ENCODE measurements around the gene TRPV5.

Gene TRPV5

GRCh38 chr7:142901426-142902259 is 31.9 kb downstream of the TRPV5 start:
- Histone ChIP-seq H3K4me1 (ENCODE audit: control insufficient read depth, insufficient read depth, low read length) (peaks cover 7% of the 10 kb centered on the region), H3K27me3 (ENCODE audit: control insufficient read depth, insufficient read depth, low read length) (no peaks in the 10 kb centered on the region), H3K4me3 (ENCODE audit: low read length) (no peak overlapping the region), H3K9ac (ENCODE audit: low read length) (no peak overlapping the region), H3K9me3 (ENCODE audit: control insufficient read depth, low read length) (peaks cover 4% of the 10 kb centered on the region), H3K36me3 (ENCODE audit: control insufficient read depth, insufficient read depth, low read length) (no peaks in the 10 kb centered on the region)

GRCh38 chr7:142899661-142900060 is 33.9 kb downstream of the TRPV5 start:
- Histone ChIP-seq H3K27me3 (ENCODE audit: control insufficient read depth, insufficient read depth, low read length) (peaks cover 3% of the 10 kb centered on the region), H3K4me3 (ENCODE audit: low read length) (no peak overlapping the region), H3K9me3 (ENCODE audit: control insufficient read depth, low read length) (peaks cover 3% of the 10 kb centered on the region), H3K9ac (ENCODE audit: low read length) (no peak overlapping the region), H3K4me1 (ENCODE audit: control insufficient read depth, insufficient read depth, low read length) (peaks cover 7% of the 10 kb centered on the region), H3K36me3 (ENCODE audit: control insufficient read depth, insufficient read depth, low read length) (no peaks in the 10 kb centered on the region)

- Histone ChIP-seq H3K4me1 (ENCODE audit: control insufficient read depth, insufficient read depth, low read length) (peaks cover 7% of the 10 kb centered on the region), H3K4me3 (ENCODE audit: low read length) (no peak overlapping the region), H3K27me3 (ENCODE audit: control insufficient read depth, insufficient read depth, low read length) (peaks cover 3% of the 10 kb centered on the region), H3K9ac (ENCODE audit: low read length) (no peak overlapping the region), H3K36me3 (ENCODE audit: control insufficient read depth, insufficient read depth, low read length) (no peaks in the 10 kb centered on the region), H3K9me3 (ENCODE audit: control insufficient read depth, low read length) (no peaks in the 10 kb centered on the region)
Measured at GRCh38 chr7:142898377-142899170, 35.0 kb downstream of the TRPV5 start.

- peaks cover 3% of the 10 kb centered on the region for H3K27me3 ChIP-seq (ENCODE audit: control insufficient read depth, insufficient read depth, low read length)
- H3K9me3 ChIP-seq (ENCODE audit: control insufficient read depth, low read length) = no peaks in the 10 kb centered on the region
- H3K9ac ChIP-seq (ENCODE audit: low read length) = no peak overlapping the region
- no peaks in the 10 kb centered on the region for H3K36me3 ChIP-seq (ENCODE audit: control insufficient read depth, insufficient read depth, low read length)
- H3K4me1 ChIP-seq (ENCODE audit: control insufficient read depth, insufficient read depth, low read length) = peaks cover 7% of the 10 kb centered on the region
- H3K4me3 ChIP-seq (ENCODE audit: low read length) = no peak overlapping the region
Measured at GRCh38 chr7:142897691-142898090, 35.9 kb downstream of the TRPV5 start.

- Histone ChIP-seq H3K4me1 (ENCODE audit: control insufficient read depth, insufficient read depth, low read length) (peaks cover 7% of the 10 kb centered on the region), H3K9ac (ENCODE audit: low read length) (no peak overlapping the region), H3K27me3 (ENCODE audit: control insufficient read depth, insufficient read depth, low read length) (peaks cover 3% of the 10 kb centered on the region), H3K4me3 (ENCODE audit: low read length) (no peak overlapping the region), H3K9me3 (ENCODE audit: control insufficient read depth, low read length) (no peaks in the 10 kb centered on the region), H3K36me3 (ENCODE audit: control insufficient read depth, insufficient read depth, low read length) (no peaks in the 10 kb centered on the region)
Measured at GRCh38 chr7:142896741-142897379, 36.7 kb downstream of the TRPV5 start.

GRCh38 chr7:142896151-142896550 is 37.4 kb downstream of the TRPV5 start:
- no peak overlapping the region for H3K4me3 ChIP-seq (ENCODE audit: low read length)
- peaks cover 7% of the 10 kb centered on the region for H3K4me1 ChIP-seq (ENCODE audit: control insufficient read depth, insufficient read depth, low read length)
- H3K27me3 ChIP-seq (ENCODE audit: control insufficient read depth, insufficient read depth, low read length) = peaks cover 3% of the 10 kb centered on the region
- H3K9ac ChIP-seq (ENCODE audit: low read length) = no peak overlapping the region
- no peaks in the 10 kb centered on the region for H3K9me3 ChIP-seq (ENCODE audit: control insufficient read depth, low read length)
- no peaks in the 10 kb centered on the region for H3K36me3 ChIP-seq (ENCODE audit: control insufficient read depth, insufficient read depth, low read length)

- Histone ChIP-seq H3K9ac (ENCODE audit: low read length) (no peak overlapping the region), H3K9me3 (ENCODE audit: control insufficient read depth, low read length) (no peaks in the 10 kb centered on the region), H3K36me3 (ENCODE audit: control insufficient read depth, insufficient read depth, low read length) (no peaks in the 10 kb centered on the region), H3K4me3 (ENCODE audit: low read length) (no peak overlapping the region), H3K4me1 (ENCODE audit: control insufficient read depth, insufficient read depth, low read length) (peaks cover 7% of the 10 kb centered on the region), H3K27me3 (ENCODE audit: control insufficient read depth, insufficient read depth, low read length) (peaks cover 3% of the 10 kb centered on the region)
Measured at GRCh38 chr7:142894985-142895593, 38.5 kb downstream of the TRPV5 start.

GRCh38 chr7:142894112-142894984 is 39.2 kb downstream of the TRPV5 start:
- Histone ChIP-seq H3K27me3 (ENCODE audit: control insufficient read depth, insufficient read depth, low read length) (peaks cover 3% of the 10 kb centered on the region), H3K4me3 (ENCODE audit: low read length) (no peak overlapping the region), H3K36me3 (ENCODE audit: control insufficient read depth, insufficient read depth, low read length) (no peaks in the 10 kb centered on the region), H3K4me1 (ENCODE audit: control insufficient read depth, insufficient read depth, low read length) (peaks cover 7% of the 10 kb centered on the region), H3K9ac (ENCODE audit: low read length) (no peak overlapping the region), H3K9me3 (ENCODE audit: control insufficient read depth, low read length) (no peaks in the 10 kb centered on the region)

GRCh38 chr7:142892951-142893350 is 40.6 kb downstream of the TRPV5 start:
- Histone ChIP-seq H3K27me3 (ENCODE audit: control insufficient read depth, insufficient read depth, low read length) (peaks cover 3% of the 10 kb centered on the region), H3K9me3 (ENCODE audit: control insufficient read depth, low read length) (no peaks in the 10 kb centered on the region), H3K4me3 (ENCODE audit: low read length) (no peak overlapping the region), H3K9ac (ENCODE audit: low read length) (no peak overlapping the region), H3K36me3 (ENCODE audit: control insufficient read depth, insufficient read depth, low read length) (no peaks in the 10 kb centered on the region), H3K4me1 (ENCODE audit: control insufficient read depth, insufficient read depth, low read length) (no peaks in the 10 kb centered on the region)

GRCh38 chr7:142891490-142892082 is 42.0 kb downstream of the TRPV5 start:
- Histone ChIP-seq H3K36me3 (ENCODE audit: control insufficient read depth, insufficient read depth, low read length) (no peaks in the 10 kb centered on the region), H3K4me3 (ENCODE audit: low read length) (no peak overlapping the region), H3K9ac (ENCODE audit: low read length) (no peak overlapping the region), H3K27me3 (ENCODE audit: control insufficient read depth, insufficient read depth, low read length) (peaks cover 3% of the 10 kb centered on the region), H3K4me1 (ENCODE audit: control insufficient read depth, insufficient read depth, low read length) (no peaks in the 10 kb centered on the region), H3K9me3 (ENCODE audit: control insufficient read depth, low read length) (no peaks in the 10 kb centered on the region)

Data from mucosa of stomach (tissue), 1 donor.